GM23338 (cell line): ENCODE data around the gene FAM20C. TPM values are rescaled to one million over a fixed set of nuclear protein-coding genes. Genes with fewer than 3 reads are reported as not detected.

Experiments
- ATAC-seq: fragments of 200-7000 bp; cut with Tn5 transposase; 3 replicates; pipeline ENCODE4 v1.9.1; 2020
- DNase-seq: peaks from one replicate; pipeline ENCODE4 v3.0.0-alpha.2; 2015; ENCODE audit warnings: low spot score
- H2AFZ ChIP-seq: fragments of 200-600 bp; sonication (generic); 2 replicates; pipeline ENCODE4 v1.8.0; 2016; ENCODE audit warnings: antibody characterized with exemption, mild to moderate bottlenecking, moderate library complexity
- H3F3A ChIP-seq: fragments of 200-600 bp; sonication (generic); replicated peaks from 2 replicates; pipeline ENCODE4 v1.8.0; 2017; ENCODE audit warnings: antibody characterized with exemption, mixed run types, low read depth
- H3K27ac ChIP-seq: fragments of 200-600 bp; sonication (generic); 2 replicates; pipeline ENCODE4 v1.6.1; 2016; ENCODE audit warnings: low read depth
- H3K27me3 ChIP-seq: fragments of 200-600 bp; sonication (generic); 2 replicates; pipeline ENCODE4 v1.8.0; 2016; ENCODE audit warnings: mild to moderate bottlenecking, mixed run types, moderate library complexity; ENCODE audit not compliant: insufficient read depth
- H3K36me3 ChIP-seq: fragments of 200-600 bp; sonication (generic); 2 replicates; pipeline ENCODE4 v1.8.0; 2016; ENCODE audit warnings: mild to moderate bottlenecking; ENCODE audit not compliant: insufficient read depth
- H3K4me1 ChIP-seq: fragments of 200-600 bp; sonication (generic); 2 replicates; pipeline ENCODE4 v1.8.0; 2016; ENCODE audit warnings: mild to moderate bottlenecking, moderate library complexity; ENCODE audit not compliant: insufficient read depth
- H3K4me2 ChIP-seq: fragments of 200-600 bp; sonication (generic); 2 replicates; pipeline ENCODE4 v1.7.1; 2017; ENCODE audit warnings: mixed run types
- H3K4me3 ChIP-seq: fragments of 200-600 bp; sonication (generic); 2 replicates; pipeline ENCODE4 v1.6.1; 2016; ENCODE audit warnings: mixed run types
- H3K79me2 ChIP-seq: fragments of 200-600 bp; sonication (generic); replicated peaks from 2 replicates; pipeline ENCODE4 v1.8.0; 2017; ENCODE audit warnings: mild to moderate bottlenecking; ENCODE audit not compliant: insufficient read depth
- H3K9me2 ChIP-seq: fragments of 200-600 bp; sonication (generic); 2 replicates; pipeline ENCODE4 v1.8.0; 2017; ENCODE audit not compliant: insufficient read depth
- H4K20me1 ChIP-seq: fragments of 200-600 bp; sonication (generic); replicated peaks from 2 replicates; pipeline ENCODE4 v1.8.0; 2017; ENCODE audit warnings: mild to moderate bottlenecking; ENCODE audit not compliant: insufficient read depth
- H3K27ac Mint-ChIP-seq: 2 replicates; pipeline ENCODE4 v1.8.0; 2020; ENCODE audit warnings: inconsistent platforms, mild to moderate bottlenecking, moderate library complexity, mixed read lengths
- H3K27me3 Mint-ChIP-seq: 3 replicates; pipeline ENCODE4 v1.8.0; 2022; ENCODE audit warnings: low read depth, mild to moderate bottlenecking, moderate library complexity, mixed read lengths, inconsistent platforms; ENCODE audit not compliant: insufficient read depth, poor library complexity
- H3K36me3 Mint-ChIP-seq: 3 replicates; pipeline ENCODE4 v1.8.0; 2021; ENCODE audit warnings: low read depth, mild to moderate bottlenecking, inconsistent platforms, moderate library complexity, mixed read lengths
- H3K4me1 Mint-ChIP-seq: 3 replicates; pipeline ENCODE4 v1.8.0; 2020; ENCODE audit warnings: mild to moderate bottlenecking, inconsistent platforms, mixed read lengths
- H3K4me3 Mint-ChIP-seq: 3 replicates; pipeline ENCODE4 v1.8.0; 2021; ENCODE audit warnings: moderate library complexity, mild to moderate bottlenecking, inconsistent platforms, mixed read lengths
- H3K9me3 Mint-ChIP-seq: 3 replicates; pipeline ENCODE4 v1.8.0; 2020; ENCODE audit warnings: moderate library complexity, mild to moderate bottlenecking, inconsistent platforms, mixed read lengths
- CREB1 ChIP-seq: fragments of 250-450 bp; sonication (Bioruptor Pico); IDR thresholded peaks from 2 replicates; pipeline ENCODE4 v1.5.0; 2020; ENCODE audit warnings: low read depth, mild to moderate bottlenecking, moderate library complexity
- EZH2phosphoT487 ChIP-seq: fragments of 200-600 bp; sonication (generic); IDR thresholded peaks from one replicate; pipeline ENCODE4 v1.8.1; 2018; ENCODE audit warnings: antibody characterized with exemption; ENCODE audit not compliant: unreplicated experiment
- REST ChIP-seq: IDR thresholded peaks from one replicate; pipeline ENCODE4 v1.6.1; 2018; ENCODE audit warnings: antibody characterized with exemption; ENCODE audit not compliant: unreplicated experiment
- STAT1 ChIP-seq: IDR thresholded peaks from one replicate; pipeline ENCODE4 v1.6.1; 2016; ENCODE audit warnings: antibody characterized with exemption; ENCODE audit not compliant: unreplicated experiment
- ZNF331 ChIP-seq: fragments of 250-450 bp; sonication (Bioruptor Pico); IDR thresholded peaks from 2 replicates; pipeline ENCODE4 v1.5.0; 2020; ENCODE audit warnings: low read depth, mild to moderate bottlenecking, moderate library complexity
- ZNF462 ChIP-seq: fragments of 250-450 bp; sonication (Bioruptor Pico); IDR thresholded peaks from 2 replicates; pipeline ENCODE4 v1.5.0; 2020; ENCODE audit warnings: mild to moderate bottlenecking, moderate library complexity
- polyA plus RNA-seq: library from polyadenylated mRNA; unstranded; fragments of >200 nt; fragmentation: Nextera tagmentation; extraction: Ambion mirVana; gene quantifications from 2 replicates; pipeline ENCODE4 v1.2.1, GENCODE V29; 2016
- total RNA-seq: library from RNA; depleted of rRNA; stranded (reverse); fragments of >200 nt; shearing (Covaris generic); gene quantifications from 2 replicates; pipeline ENCODE4 v1.2.3, GENCODE V29; 2014

FAM20C gene
- total and polyA plus RNA-seq, 2 experiments from 2014 or later, result 7.6 to 24.8 TPM

GRCh38 chr7:165661-166337 is 26.6 kb upstream of the FAM20C start:
- H3K4me3 Mint-ChIP-seq, result no peak overlapping the region
- DNase-seq (no peak), ATAC-seq (no peak)
- H3K9me3 Mint-ChIP-seq, result no peaks in the 10 kb centered on the region; the same call in 2 of the 3 replicates
- Histone ChIP-seq H4K20me1 (no peaks in the 10 kb centered on the region), H3K36me3 (no peaks in the 10 kb centered on the region), H3K27ac (no peak overlapping the region), H3F3A (no peaks in the 10 kb centered on the region), H3K9me2 (no peaks in the 10 kb centered on the region), H3K4me2 (no peak overlapping the region), H2AFZ (no peak overlapping the region), H3K4me1 (no peaks in the 10 kb centered on the region), H3K4me3 (no peak overlapping the region), H3K79me2 (no peaks in the 10 kb centered on the region), H3K27me3 (no peaks in the 10 kb centered on the region)
- no peak overlapping the region for H3K27ac Mint-ChIP-seq
- H3K27me3 Mint-ChIP-seq, result peaks cover 5% of the 10 kb centered on the region
- no peaks in the 10 kb centered on the region; the same call in 2 of the 3 replicates for H3K36me3 Mint-ChIP-seq
- peaks cover 12% of the 10 kb centered on the region for H3K4me1 Mint-ChIP-seq
- TF ChIP-seq REST (no peak), EZH2phosphoT487 (no peak), ZNF331 (CRISPR knock-in tag) (no peak), ZNF462 (CRISPR knock-in tag) (no peak), STAT1 (no peak), CREB1 (CRISPR knock-in tag) (no peak)
